ENCODE measurements around the gene RPL22.

The RPL22 gene

DNA sequence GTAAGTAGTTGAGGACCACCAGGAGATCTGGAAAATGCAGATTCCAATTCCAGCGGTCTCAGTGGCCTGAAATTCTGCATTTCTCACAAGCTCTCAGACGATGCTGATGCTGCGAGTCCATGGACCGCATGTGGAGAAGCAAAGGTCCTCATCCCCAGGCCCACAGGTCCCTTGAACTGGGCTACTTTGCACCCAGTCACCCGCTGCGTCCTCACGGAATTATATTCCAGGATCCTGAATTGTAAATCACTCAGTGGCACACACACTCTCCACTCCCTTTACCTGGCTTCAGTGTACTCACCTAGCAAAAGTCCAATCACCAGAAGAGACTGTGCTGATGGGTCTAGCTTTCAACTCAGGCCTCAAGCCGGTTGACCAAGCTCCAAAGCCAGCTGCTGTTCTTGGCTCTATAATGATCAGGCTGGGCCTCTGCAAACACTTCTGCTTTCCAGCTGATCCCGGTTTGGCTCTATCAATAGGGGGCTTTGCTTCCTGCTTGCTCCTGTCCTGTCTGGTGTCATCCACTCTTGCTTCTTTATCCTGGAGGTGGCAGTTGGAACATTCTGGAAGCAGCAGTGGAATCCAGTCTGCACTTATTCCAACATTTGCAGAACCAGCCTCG, 904 bp upstream of the RPL22 start:
- DNase-seq: peak; percentile 80

DNA sequence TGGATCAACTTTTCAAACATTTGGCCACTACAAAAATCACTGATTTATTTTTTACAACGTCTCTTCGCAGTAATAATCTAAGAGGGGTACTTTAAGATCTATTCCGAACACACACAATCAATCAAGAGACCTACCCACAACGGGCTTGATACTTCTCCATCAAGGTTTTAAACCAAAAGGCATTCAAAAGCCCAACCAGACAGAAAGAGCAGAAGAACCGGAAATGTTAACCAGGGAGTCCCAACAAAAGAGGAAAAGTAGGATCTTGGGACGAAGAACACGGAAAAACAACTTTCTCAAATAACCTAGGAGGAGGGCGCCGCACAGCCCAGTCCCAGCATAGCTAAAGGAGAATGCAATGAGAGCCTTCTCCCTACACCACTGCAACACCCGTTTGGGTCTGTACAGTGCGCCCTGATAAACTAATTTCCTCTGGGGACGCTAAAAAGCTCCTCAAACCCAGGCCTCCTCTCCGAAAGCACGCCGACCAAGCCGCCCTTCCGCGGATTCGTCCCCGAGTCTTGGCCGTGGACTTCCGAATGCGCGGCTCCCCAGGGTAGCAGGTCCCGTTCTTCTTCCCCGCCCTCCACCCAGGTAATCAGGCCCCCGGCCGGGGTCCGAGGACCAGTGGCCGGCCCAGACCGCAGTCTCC, 623 bp downstream of the RPL22 start:
- DNase-seq: no peak

DNA sequence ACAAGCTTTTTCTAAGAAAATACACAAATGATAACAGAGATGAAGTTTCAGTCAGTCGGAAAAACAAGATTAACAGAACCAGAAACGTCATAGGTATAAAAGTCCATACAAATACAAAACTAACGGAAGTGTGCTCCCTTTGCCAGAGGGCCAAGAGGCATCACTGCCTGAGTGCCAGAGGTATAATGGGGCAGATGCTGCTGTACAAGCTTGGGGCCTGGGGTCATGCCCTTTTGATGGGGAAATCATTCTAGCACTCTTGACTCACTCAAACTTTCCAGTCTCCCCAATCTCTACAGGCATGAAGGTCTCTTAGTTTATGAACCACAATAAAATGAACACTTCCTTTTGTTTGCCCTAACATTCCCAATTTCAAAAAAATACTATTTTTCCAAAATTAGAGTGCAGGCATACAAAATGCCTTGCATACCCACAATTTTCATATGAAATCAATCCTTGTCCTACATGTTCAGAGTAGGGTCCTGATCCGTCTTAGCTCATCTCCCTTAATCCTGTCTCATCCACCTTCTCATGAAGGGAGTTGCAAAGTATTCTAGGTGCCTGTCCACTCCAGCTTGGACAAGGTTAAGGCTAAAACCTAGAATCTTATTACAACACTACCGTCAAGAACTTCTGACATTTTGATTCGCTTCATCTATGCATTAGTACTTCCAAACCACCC, 1.5 kb downstream of the RPL22 start:
- no peak for DNase-seq

DNA sequence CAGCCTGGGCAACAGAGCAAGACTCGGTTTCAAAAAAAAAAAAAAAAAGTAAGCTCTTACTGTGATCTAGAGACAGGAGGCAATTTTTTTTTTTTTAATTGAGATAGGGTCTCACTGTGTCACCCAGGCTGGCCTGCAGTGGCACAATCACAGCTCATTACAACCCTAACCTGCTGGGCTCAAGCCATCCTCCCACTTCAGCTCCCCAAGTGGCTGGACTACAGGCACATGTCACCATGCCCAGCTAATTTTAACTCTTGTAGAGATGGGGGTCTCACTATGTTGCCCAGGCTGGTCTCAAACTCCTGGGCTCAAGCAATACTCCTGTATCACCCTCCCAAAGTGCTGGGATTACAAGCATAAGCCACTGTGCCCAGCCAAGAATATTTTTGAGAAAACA, 7.4 kb downstream of the RPL22 start:
- no peak for DNase-seq

DNA sequence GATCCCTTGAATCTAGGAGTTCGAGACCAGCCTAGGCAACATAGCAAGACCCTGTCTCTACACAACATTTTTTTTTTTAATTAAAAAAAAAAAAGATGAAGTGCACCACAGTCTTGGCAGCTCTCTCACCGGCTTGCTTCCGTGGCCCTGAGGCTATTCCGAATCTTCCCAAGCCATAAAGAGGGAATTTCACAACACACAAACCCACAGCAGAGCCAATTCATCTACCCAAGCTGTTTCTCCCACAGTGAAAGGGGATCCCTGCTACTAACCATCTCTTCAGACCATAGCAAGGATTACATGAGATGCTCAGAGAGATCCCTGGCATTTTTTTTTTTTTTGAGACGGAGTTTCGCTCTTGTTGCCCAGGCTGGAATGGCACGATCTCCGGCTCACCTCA, 10.9 kb downstream of the RPL22 start:
- DNase-seq: no peak

DNA sequence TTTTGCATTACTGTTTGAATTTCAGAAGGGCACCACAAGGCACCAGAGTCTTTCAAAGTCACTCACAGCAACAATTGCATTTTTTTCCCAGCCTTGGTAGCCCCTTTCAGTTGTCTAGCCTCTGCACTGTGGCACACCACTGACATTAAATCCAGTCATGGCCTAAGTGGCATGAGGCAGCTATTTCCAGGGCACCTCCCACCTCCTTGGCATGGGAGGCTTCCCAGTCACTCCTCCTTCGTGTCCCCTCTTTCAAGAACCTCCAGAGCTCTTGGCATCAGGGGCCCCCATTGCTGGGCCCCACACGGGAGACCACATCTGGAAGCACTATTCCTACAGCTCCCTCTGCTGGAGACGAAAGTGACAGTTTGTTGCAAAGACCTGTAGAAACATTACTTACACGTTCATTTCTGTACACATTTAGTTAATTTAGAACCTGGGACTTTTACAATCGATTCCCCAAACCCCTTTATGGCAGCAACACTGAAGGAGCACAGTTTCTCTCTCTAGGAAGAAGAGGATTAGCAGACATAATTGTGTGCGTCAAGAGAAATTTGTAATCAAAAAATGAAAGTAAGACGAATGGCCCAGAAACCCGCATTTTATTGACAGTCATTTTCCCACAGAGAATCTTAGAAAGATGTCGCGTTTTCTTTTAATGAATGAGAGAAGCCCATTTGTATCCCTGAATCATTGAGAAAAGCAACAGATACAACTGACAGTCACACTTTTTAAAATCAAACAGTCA, 13.6 kb downstream of the RPL22 start:
- no peak for DNase-seq

DNA sequence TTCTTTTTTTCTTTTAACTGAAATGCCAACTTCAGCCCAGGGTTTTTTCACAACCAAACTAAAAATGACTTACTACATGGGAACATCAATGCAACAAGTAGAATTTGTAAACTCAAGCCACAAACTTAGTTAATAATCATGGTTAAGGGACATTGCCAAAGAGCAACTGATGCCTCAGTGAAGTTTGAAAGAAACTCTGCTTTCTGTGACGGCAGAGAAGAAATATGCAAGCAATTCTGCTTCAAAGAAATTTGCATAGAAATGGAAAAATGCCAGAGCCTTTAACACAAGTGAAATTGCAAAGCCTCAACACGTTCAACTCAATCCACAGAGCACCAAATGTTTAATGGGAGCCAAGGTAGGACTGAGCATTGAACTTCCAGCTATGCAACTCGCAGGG, 14.2 kb downstream of the RPL22 start:
- no peak for DNase-seq

DNA sequence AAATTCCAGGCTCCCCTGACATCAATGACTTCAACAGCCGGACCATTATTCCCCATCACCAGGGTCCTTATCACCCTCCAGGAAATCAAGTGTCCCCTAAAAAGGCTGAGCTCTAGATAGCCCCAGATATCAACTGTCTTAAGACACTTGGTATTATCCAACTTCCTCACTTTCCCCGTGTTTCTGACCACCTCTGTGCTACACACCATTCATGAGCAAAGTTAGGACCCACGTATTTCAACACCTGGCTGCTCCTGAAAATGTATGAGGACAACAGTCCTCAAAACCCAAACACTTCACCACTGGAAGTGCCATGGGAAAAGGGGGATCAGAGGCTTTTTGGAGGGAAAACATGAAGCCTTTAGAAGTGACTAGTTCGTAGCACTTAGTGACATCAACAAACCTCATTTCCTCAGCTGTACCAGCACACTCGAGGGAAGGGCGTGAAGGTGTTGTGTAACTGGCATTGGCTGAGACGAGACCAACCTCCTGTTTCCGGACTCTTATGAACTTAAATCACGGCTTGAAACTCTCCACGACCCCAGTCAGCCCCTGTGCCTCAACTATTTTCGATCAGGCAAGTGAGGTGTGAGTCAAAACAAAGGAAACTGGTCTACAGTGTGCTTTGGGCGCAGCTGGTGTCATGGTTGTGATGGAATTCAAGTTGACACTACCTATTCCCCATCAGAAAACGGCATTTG, 15.2 kb downstream of the RPL22 start:
- no peak for DNase-seq

DNA sequence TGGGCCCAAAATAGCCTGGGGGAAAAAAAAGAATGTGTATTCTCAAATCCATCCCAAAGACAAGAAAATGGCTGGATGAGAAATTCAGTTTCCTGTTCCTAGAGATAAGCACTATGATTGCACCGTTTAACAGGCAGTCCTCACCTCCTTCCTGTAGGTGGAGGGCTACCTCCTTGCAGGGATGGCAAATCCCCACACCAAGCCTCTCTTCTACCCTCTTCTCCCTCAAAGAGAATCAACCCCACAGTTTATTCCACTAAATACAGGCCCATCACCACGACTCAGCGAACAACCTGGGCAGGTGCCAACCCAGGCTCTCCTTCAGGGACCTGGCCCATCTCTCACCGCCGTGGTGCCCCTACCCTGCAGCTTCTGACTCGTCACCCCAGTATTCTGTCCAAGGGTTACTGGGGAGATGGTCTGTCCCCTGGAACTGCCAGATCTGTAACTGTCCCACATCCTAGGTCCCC, 15.8 kb downstream of the RPL22 start:
- no peak for DNase-seq

DNA sequence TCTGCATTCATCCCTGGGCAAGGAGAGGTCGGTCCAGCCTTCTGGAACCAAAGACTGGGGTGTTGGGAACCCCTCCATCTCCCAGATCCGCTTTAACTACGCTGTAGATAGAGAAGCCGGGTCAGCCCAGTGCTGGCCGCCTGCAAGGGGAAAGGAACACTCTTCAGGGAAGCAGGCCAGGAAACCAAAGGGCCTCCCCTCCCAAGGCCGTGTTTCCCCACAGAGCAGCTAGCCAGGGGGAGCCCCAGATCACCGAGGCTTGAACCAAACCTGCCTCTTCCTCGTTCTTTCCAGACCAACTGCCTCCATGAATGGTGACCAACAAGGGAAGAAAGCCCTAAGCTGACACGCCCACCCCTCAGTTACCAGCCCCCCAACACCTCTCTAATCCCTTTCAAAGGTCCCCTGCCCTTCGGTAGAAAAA, 18.0 kb downstream of the RPL22 start:
- DNase-seq: no peak

DNA sequence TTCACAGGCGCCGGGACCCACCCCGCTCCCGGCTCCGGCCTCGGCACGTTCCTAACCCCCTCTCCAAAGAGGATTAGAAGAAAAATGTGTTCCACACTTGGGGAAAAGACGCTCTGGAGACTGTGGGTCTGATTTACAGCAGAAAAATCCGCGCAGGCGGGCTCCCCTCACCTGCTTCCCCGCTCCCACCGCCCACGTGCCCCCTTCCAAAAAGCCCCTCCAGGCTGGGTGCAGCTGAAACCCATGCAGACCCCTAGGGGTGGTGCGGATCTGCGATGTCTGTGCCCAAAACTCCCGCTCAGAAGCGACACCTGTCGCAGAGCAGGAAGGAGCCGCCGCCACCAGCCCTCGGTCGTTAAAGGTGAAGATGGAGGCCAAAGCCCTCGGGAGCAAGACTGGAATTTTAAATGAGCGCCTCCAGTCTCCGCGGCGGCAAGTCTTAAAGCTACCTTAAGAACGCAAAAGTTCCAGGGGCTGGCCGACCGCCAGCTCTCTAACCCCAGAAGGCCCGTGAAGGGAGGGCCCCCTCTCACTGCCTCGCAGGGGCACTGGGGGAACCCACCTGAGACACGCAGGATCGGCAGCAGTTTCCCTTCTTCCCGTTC, 18.6 kb downstream of the RPL22 start:
- DNase-seq: no peak

DNA sequence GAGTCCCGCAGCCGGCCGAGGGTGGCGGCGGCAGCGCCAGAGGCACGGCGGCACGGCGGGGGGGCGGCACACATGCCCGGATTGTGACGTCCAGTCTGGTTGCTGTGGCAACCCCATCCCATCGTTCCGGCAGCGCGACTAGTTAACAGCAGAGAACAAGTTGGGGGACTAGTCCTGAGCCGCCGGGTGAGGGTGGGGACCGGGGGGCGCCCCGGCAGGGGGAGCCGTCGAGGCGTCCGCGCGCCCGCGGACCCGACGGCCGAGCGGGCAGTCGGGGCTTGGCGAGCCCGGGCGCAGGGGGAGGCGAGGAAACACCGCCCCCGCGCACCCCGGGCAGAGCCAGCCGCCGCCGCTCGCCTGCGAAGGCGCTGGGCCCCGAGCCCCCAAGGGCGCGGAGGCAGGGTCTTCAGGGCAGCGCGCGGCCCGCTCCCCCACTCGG, 19.1 kb downstream of the RPL22 start, which contains the start of gene CHD5:
CHD5 (minus strand) TSS at position 54 of the 439 bp plus-strand sequence. CDS start 298 bp downstream, outside the sequence.
- peak; percentile 68 for DNase-seq

DNA sequence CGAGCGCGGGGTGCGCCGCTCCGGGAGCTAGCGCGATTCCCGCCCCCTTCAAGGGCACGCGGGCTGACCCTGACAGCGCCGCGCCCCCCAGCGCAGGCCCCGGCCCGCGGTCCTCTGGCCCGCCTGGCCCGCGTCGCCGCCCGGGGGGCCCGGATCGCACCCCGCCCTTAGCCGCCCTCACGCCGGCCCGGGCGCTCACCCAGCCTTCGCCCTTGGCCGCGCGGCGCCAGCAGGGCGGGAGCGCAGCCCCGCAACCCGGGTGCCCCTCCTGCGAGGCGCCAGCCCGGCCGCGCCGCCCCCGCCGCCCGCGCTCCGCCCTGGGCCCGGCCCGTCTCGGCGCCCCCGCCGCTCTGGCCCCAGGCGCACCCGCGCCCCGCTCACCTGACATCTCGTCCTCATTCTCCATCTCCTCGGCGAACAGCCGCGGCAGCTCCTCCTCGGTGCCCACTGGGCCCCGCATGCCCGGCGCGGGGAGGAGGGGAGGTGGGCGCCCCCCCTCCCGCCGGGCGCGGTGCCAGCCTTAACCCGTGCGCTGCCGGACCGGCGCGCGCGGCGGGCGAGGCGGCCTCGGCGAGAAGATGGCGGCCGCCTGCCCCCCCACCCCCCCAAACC, 19.7 kb downstream of the RPL22 start:
- no peak for DNase-seq

DNA sequence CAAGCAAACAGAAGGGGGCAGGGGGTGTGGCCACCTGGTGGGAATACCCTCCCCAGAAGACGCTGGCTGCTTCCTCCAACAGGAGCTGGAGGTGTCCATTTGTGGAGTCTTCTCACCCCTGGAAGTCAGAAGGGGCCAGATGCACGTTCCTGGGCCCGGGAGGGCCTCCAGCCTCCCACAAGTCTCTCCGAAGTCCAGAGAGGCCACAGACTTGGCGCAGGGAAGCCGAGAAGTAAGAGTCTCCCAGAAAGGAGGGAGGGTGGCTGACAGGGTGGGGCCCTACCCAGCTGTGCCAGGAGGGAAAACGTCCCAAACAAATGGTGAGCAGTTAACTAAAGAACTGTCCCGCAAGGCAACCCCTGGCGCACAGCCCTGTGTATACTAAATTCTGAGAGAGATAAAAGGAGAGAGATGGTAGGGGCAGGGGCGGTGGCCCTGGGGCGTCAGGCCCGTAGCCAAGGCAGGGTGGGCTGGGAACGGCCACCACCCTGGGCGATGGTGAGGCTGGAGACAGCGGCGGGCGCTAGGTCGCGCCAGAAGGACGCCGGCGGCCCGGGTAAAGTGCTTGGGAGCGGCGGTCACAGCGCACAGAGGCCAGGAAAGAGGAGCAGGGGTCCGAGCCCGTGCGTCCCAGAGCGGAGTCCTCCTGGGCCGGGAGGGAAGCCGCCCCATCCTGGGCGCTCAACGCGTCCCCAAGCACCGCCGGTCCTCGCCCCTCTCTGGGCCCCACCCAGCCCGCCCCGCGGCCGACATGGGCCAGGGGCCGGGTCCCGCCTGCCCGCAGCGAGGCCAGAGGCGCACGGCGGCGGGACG, 20.4 kb downstream of the RPL22 start:
- no peak for DNase-seq

DNA sequence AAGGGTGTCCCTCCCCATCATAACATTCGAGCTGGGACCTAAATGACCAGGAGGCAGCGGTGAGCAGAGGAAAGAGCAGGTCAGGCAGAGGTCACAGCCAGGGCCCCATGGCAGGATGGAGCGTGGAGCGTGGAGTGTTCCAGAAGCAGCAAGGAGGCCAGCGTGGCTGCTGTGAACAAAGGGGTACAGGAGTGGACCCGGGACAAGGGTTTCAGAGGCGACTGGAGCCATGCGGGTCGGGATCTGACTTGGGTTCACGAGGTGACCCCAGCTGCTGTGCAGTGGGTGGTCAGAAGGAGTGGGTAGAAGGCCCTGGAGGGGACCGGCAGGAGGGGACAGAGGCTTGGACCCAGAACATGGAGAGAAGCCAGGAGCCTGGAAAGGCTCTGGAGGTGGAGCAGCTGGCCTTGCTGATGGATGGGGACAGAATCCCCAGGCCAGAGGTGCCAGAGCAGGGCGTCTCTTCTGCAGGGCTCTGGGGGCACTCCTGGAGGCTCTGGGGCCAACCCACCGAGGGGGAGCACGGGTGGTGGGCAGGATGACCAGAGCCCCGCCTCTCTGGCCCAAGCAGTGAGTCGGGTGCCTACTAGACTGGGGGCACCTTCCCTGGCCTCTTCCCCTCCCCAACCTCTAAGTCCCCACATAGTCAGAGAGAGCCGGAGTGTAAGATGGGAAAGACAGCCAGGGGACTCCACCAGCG, 21.6 kb downstream of the RPL22 start:
- DNase-seq: no peak

DNA sequence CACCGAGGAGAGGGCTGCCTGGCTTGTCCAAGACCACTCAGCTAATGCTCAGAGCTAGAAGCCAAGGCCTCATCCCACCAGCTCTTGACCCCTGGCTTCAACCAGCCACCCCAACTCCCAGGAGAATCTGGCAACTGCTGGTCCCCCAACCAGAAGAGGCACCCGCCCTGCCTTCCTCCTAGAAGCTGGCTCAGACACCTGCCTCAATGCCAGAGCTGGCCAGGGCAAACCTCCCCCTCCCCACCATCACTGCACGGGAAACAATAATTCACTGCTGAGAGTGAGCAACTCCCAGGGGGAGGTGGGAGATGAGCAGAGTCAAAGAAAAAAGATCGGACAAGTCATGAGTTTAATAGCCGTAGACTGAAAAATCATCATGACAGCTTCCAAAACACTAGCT, 22.6 kb downstream of the RPL22 start:
- DNase-seq: no peak

DNA sequence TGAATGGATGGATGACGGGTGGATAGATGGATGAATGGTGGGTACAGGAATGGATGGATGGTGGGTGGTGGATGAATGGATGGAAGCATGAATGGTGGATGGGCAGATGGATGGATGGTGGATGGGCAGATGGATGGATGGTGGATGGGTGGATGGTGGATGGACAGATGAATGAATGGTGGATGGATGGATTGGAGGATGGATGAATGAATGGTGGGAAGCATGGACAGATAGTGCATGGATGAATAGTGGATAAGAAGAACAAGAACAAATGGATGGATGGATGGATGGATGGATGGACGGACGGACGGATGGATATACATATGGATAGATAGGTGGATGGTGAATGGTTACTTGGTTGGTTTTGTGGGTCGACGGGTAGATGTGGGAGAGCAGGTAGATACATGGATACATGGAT, 24.0 kb downstream of the RPL22 start:
- DNase-seq: no peak

DNA sequence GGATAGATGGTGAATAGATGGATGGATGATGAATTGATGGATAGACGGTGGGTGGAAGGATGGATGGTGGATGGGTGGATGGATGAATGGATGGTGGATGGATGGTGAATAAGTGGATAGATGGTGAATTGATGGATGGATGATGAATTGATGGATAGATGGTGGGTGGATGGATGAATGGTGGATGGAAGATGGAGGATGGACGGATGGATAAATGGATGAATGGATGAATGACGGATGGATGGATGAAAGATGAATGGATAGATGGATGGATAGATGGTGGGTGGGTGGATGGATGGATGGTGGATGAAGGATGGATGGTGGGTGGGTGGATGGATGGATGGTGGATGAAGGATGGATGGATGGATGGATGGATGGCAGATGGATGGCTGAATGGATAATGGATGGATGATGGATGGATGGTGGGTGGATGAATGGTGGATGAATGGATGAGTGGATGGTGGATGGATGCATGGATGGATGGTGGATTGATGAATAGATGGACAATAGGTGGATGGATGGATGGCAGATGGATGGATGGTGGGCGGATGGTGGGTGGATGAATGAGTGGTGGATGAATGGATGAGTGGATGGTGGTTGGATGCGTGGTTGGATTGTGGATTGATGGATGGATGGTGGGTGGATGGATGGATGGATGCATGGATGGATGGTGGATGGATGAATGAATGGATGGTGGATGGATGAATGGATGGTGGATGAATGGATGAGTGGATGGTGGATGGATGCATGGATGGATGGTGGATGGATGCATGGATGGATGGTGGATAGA, 24.6 kb downstream of the RPL22 start:
- no peak for DNase-seq

DNA sequence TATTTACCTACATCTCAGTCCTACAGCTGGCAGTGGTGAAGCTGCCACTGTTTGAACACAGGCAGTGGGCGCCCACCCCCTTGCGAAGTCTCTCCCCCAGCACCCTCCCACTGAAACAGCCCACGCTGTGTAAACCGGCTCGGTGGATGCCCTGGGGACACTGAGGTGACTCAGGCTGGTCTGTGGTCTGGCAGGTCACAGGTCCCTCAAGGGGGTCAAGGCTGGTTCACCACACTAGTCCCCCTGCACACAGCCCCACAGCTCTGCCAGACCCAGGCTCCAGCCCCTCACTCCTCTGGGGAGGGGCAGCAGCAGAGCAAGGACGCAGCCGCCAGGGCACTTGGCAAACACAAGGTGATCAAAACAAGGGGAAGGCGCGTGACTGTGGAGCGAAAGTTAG, 26.8 kb downstream of the RPL22 start:
- no peak for DNase-seq

Data from NCI-H1092 (cell line).